IgD-negative memory B cell (primary cell): Measurements from ENCODE around the gene PPP1R13L. TPM values are rescaled to one million over a fixed set of nuclear protein-coding genes. Genes with fewer than 3 reads are reported as not detected.

ENCODE experiments used
- H3K27ac Mint-ChIP-seq, 3 donors: one replicate each; pipeline ENCODE4 v1.8.0; 2020 to 2022; ENCODE audit warnings: mild to moderate bottlenecking in 3 of 3, mixed read lengths in 3 of 3, moderate library complexity in 1 of 3
- H3K27me3 Mint-ChIP-seq: one replicate; pipeline ENCODE4 v1.8.0; 2021; ENCODE audit warnings: mixed read lengths
- H3K36me3 Mint-ChIP-seq: one replicate; pipeline ENCODE4 v1.8.0; 2020; ENCODE audit warnings: mild to moderate bottlenecking, mixed read lengths
- H3K4me1 Mint-ChIP-seq, 3 donors: one replicate each; pipeline ENCODE4 v1.8.0; 2020 to 2022; ENCODE audit warnings: mixed read lengths in 3 of 3, mild to moderate bottlenecking in 1 of 3
- H3K4me3 Mint-ChIP-seq, 4 donors: one replicate each; pipeline ENCODE4 v1.8.0; 2020 to 2022; ENCODE audit warnings: mild to moderate bottlenecking in 4 of 4, mixed read lengths in 4 of 4, moderate library complexity in 3 of 4
- H3K9me3 Mint-ChIP-seq, 3 donors: one replicate each; pipeline ENCODE4 v1.8.0; 2020 to 2021; ENCODE audit warnings: mixed read lengths in 3 of 3, mild to moderate bottlenecking in 1 of 3
- polyA plus RNA-seq: library from polyadenylated mRNA; unstranded; fragments of 300-500 nt; fragmentation: Illumina TruSeq; gene quantifications from one replicate; pipeline ENCODE4 v1.2.3, GENCODE V29; 2021

PPP1R13L gene
- polyA plus RNA-seq = 1.6 TPM

GRCh38 chr19:45404557-45405434 is at the start of gene PPP1R13L:
Gene PPP1R13L, minus strand, starts transcription at chr19:45405069. Its CDS starts 6,751 bp downstream, at chr19:45398318.
- peak within 1 kb of the TSS; percentile 85 to 94 (median 91) for H3K27ac Mint-ChIP-seq
- H3K27me3 Mint-ChIP-seq = peaks cover 29% of the 10 kb centered on the region
- H3K9me3 Mint-ChIP-seq = no peaks in the 10 kb centered on the region
- H3K36me3 Mint-ChIP-seq = peaks cover 2% of the 10 kb centered on the region
- peak within 1 kb of the TSS; percentile 88 to 100 (median 94) for H3K4me3 Mint-ChIP-seq
- H3K4me1 Mint-ChIP-seq = peaks cover 15 to 20% (median 18%) of the 10 kb centered on the region in 3 donors

- H3K27me3 Mint-ChIP-seq = peaks cover 3% of the 10 kb centered on the region
- H3K4me1 Mint-ChIP-seq = peaks cover 29 to 35% (median 29%) of the 10 kb centered on the region in 3 donors
- H3K4me3 Mint-ChIP-seq = peak overlapping the region; percentile 85 to 94 (median 90)
- H3K27ac Mint-ChIP-seq = peak overlapping the region; percentile 97 to 99 (median 98)
- H3K36me3 Mint-ChIP-seq = peaks cover 3% of the 10 kb centered on the region
- H3K9me3 Mint-ChIP-seq = no peaks in the 10 kb centered on the region
Measured at GRCh38 chr19:45451850-45452387, 47.0 kb upstream of the PPP1R13L start.

GRCh38 chr19:45451131-45451849 is 46.4 kb upstream of the PPP1R13L start:
- no peaks in the 10 kb centered on the region for H3K27me3 Mint-ChIP-seq
- peaks cover 3% of the 10 kb centered on the region for H3K36me3 Mint-ChIP-seq
- H3K4me1 Mint-ChIP-seq = peaks cover 27 to 36% (median 28%) of the 10 kb centered on the region in 3 donors
- H3K27ac Mint-ChIP-seq = peak overlapping the region; percentile 97 to 99 (median 98)
- no peaks in the 10 kb centered on the region for H3K9me3 Mint-ChIP-seq
- H3K4me3 Mint-ChIP-seq = peak overlapping the region; percentile 85 to 94 (median 90)

- Mint-ChIP-seq H3K9me3 (no peaks in the 10 kb centered on the region), H3K4me1 (peaks cover 30 to 38% (median 32%) of the 10 kb centered on the region in 3 donors), H3K36me3 (peaks cover 5% of the 10 kb centered on the region), H3K27me3 (no peaks in the 10 kb centered on the region), H3K27ac (peak overlapping the region; percentile 97 to 98 (median 98)), H3K4me3 (peak overlapping the region; percentile 85 to 98 (median 96))
Measured at GRCh38 chr19:45450012-45450333, 45.1 kb upstream of the PPP1R13L start.

- Mint-ChIP-seq H3K27me3 (no peaks in the 10 kb centered on the region), H3K36me3 (peaks cover 5% of the 10 kb centered on the region), H3K9me3 (no peaks in the 10 kb centered on the region), H3K4me1 (peaks cover 35 to 42% (median 38%) of the 10 kb centered on the region in 3 donors), H3K27ac (peak overlapping the region; percentile 50 to 98 (median 97)), H3K4me3 (peak overlapping the region in 3 of 4 donors; percentile 25 to 81 (median 61))
Measured at GRCh38 chr19:45448887-45449299, 44.0 kb upstream of the PPP1R13L start.

GRCh38 chr19:45448425-45448756 is 43.5 kb upstream of the PPP1R13L start:
- H3K27me3 Mint-ChIP-seq = no peaks in the 10 kb centered on the region
- H3K27ac Mint-ChIP-seq = peak overlapping the region in 2 of 3 donors; percentile 93 to 97
- H3K9me3 Mint-ChIP-seq = no peaks in the 10 kb centered on the region
- peaks cover 31 to 42% (median 38%) of the 10 kb centered on the region in 3 donors for H3K4me1 Mint-ChIP-seq
- peaks cover 5% of the 10 kb centered on the region for H3K36me3 Mint-ChIP-seq
- peak overlapping the region in 2 of 4 donors; percentile 75 to 81 for H3K4me3 Mint-ChIP-seq

- H3K27ac Mint-ChIP-seq = peak overlapping the region in 1 of 3 donors; percentile 97
Measured at GRCh38 chr19:45446944-45447343, 42.1 kb upstream of the PPP1R13L start.

GRCh38 chr19:45446295-45446694 is 41.4 kb upstream of the PPP1R13L start:
- H3K9me3 Mint-ChIP-seq = no peaks in the 10 kb centered on the region
- no peaks in the 10 kb centered on the region for H3K27me3 Mint-ChIP-seq
- H3K4me1 Mint-ChIP-seq = peaks cover 31 to 42% (median 38%) of the 10 kb centered on the region in 3 donors
- peak overlapping the region; percentile 60 to 85 (median 67) for H3K4me3 Mint-ChIP-seq
- H3K36me3 Mint-ChIP-seq = peaks cover 5% of the 10 kb centered on the region
- H3K27ac Mint-ChIP-seq = peak overlapping the region; percentile 93 to 98 (median 95)

More at GRCh38 chr19:45446944-45447343, 42.1 kb upstream of the PPP1R13L start:
- H3K4me3 Mint-ChIP-seq = no peak overlapping the region
- H3K36me3 Mint-ChIP-seq = peaks cover 5% of the 10 kb centered on the region
- H3K27me3 Mint-ChIP-seq = no peaks in the 10 kb centered on the region
- no peaks in the 10 kb centered on the region for H3K9me3 Mint-ChIP-seq
- peaks cover 37 to 48% (median 45%) of the 10 kb centered on the region in 3 donors for H3K4me1 Mint-ChIP-seq

GRCh38 chr19:45445139-45445538 is 40.3 kb upstream of the PPP1R13L start:
- Mint-ChIP-seq H3K4me3 (peak overlapping the region; percentile 14 to 89 (median 61)), H3K36me3 (peaks cover 5% of the 10 kb centered on the region), H3K27ac (peak overlapping the region; percentile 81 to 98 (median 97)), H3K9me3 (no peaks in the 10 kb centered on the region), H3K4me1 (peaks cover 32 to 45% (median 39%) of the 10 kb centered on the region in 3 donors), H3K27me3 (no peaks in the 10 kb centered on the region)

- H3K4me3 Mint-ChIP-seq = peak overlapping the region; percentile 39 to 96 (median 86)
- H3K27me3 Mint-ChIP-seq = no peaks in the 10 kb centered on the region
- no peaks in the 10 kb centered on the region for H3K9me3 Mint-ChIP-seq
- H3K27ac Mint-ChIP-seq = peak overlapping the region; percentile 81 to 98 (median 97)
- H3K4me1 Mint-ChIP-seq = peaks cover 28 to 41% (median 33%) of the 10 kb centered on the region in 3 donors
- peaks cover 5% of the 10 kb centered on the region for H3K36me3 Mint-ChIP-seq
Measured at GRCh38 chr19:45444318-45445041, 39.6 kb upstream of the PPP1R13L start.

GRCh38 chr19:45443462-45444317 is 38.8 kb upstream of the PPP1R13L start:
- peak overlapping the region; percentile 81 to 98 (median 97) for H3K27ac Mint-ChIP-seq
- peaks cover 25 to 38% (median 33%) of the 10 kb centered on the region in 3 donors for H3K4me1 Mint-ChIP-seq
- peaks cover 5% of the 10 kb centered on the region for H3K36me3 Mint-ChIP-seq
- H3K4me3 Mint-ChIP-seq = peak overlapping the region; percentile 39 to 93 (median 82)
- H3K9me3 Mint-ChIP-seq = no peaks in the 10 kb centered on the region
- no peaks in the 10 kb centered on the region for H3K27me3 Mint-ChIP-seq

GRCh38 chr19:45442778-45443461 is 38.1 kb upstream of the PPP1R13L start:
- no peaks in the 10 kb centered on the region for H3K27me3 Mint-ChIP-seq
- H3K4me1 Mint-ChIP-seq = peaks cover 25 to 36% (median 33%) of the 10 kb centered on the region in 3 donors
- peaks cover 2% of the 10 kb centered on the region for H3K36me3 Mint-ChIP-seq
- H3K27ac Mint-ChIP-seq = peak overlapping the region; percentile 81 to 98 (median 97)
- peak overlapping the region; percentile 39 to 93 (median 82) for H3K4me3 Mint-ChIP-seq
- H3K9me3 Mint-ChIP-seq = no peaks in the 10 kb centered on the region

- no peaks in the 10 kb centered on the region for H3K27me3 Mint-ChIP-seq
- peaks cover 25 to 34% (median 32%) of the 10 kb centered on the region in 3 donors for H3K4me1 Mint-ChIP-seq
- H3K4me3 Mint-ChIP-seq = peak overlapping the region in 2 of 4 donors; percentile 39 to 93
- H3K36me3 Mint-ChIP-seq = peaks cover 2% of the 10 kb centered on the region
- H3K9me3 Mint-ChIP-seq = no peaks in the 10 kb centered on the region
- H3K27ac Mint-ChIP-seq = peak overlapping the region; percentile 81 to 98 (median 97)
Measured at GRCh38 chr19:45442408-45442777, 37.5 kb upstream of the PPP1R13L start.
